ENCODE results near the gene SLC39A1. TPM values are rescaled to one million over a fixed set of nuclear protein-coding genes. Genes with fewer than 3 reads are reported as not detected.

The SLC39A1 gene
- total RNA-seq, 1 donor from 2014 or later: 102 TPM

Other genes with a start within 250 kb of the SLC39A1 start
- gene INTS3, start 235.5 kb downstream of the SLC39A1 start, total RNA-seq: 20.7 and 37.0 TPM in 2 replicates
- 24.5 and 26.0 TPM in 2 replicates for gene SLC27A3, start 188.1 kb downstream of the SLC39A1 start, total RNA-seq
- gene GATAD2B, start 40.6 kb downstream of the SLC39A1 start, total RNA-seq: 4.2 and 4.7 TPM in 2 replicates
- gene DENND4B, start 16.8 kb downstream of the SLC39A1 start, total RNA-seq: 11.9 and 14.7 TPM in 2 replicates
- 2.4 and 2.8 TPM in 2 replicates for gene CRTC2, start 4.9 kb downstream of the SLC39A1 start, total RNA-seq
- 7.6 and 10.0 TPM in 2 replicates for gene CREB3L4, start 4.4 kb upstream of the SLC39A1 start, total RNA-seq
- 97.2 and 145 TPM in 2 replicates for gene JTB, start 14.1 kb upstream of the SLC39A1 start, total RNA-seq
- 74.8 and 92.5 TPM in 2 replicates for gene RAB13, start 22.8 kb upstream of the SLC39A1 start, total RNA-seq
- gene RPS27, start 27.2 kb upstream of the SLC39A1 start, total RNA-seq: 917 and 1,559 TPM in 2 replicates
- 0.07 and 0.11 TPM in 2 replicates for gene NUP210L, start 191.5 kb upstream of the SLC39A1 start, total RNA-seq
- 575 and 1,000 TPM in 2 replicates for gene TPM3, start 228.6 kb upstream of the SLC39A1 start, total RNA-seq
- gene CFAP141, start 242.8 kb upstream of the SLC39A1 start, total RNA-seq: not detected in 2 replicates